Right lobe of liver (tissue), 4 donors: ENCODE measurements around the gene ALLC.

ENCODE experiments used
- CTCF ChIP-seq, 4 donors: fragments of 200-600 bp in 3 of 4; fragments of 450-650 bp in 1 of 4; IDR thresholded peaks; one replicate each; pipeline versions ENCODE4 v1.5.1 to v1.8.0; 2016 to 2022; ENCODE audit warnings: antibody characterized with exemption in 4 of 4, mild to moderate bottlenecking in 2 of 4
- POLR2A ChIP-seq: fragments of 450-650 bp; IDR thresholded peaks from one replicate; pipeline ENCODE4 v1.6.1; 2017; ENCODE audit warnings: antibody characterized with exemption, mild to moderate bottlenecking
- donor health status: DM: no; HTN: no; CAD: no.
- donor health status: DM: no; HTN: no; CAD: no.
- donor health status: DM: no; HTN: yes; CAD: no.

GRCh38 chr2:3647246-3647645 lies 10.8 kb upstream of the ALLC start:
- TF ChIP-seq CTCF (IDR thresholded peaks at IDR 0.05) (no peak), POLR2A (no peak)
